Activated CD4-positive, alpha-beta T cell treated with anti-CD3 and anti-CD28 coated beads, Interleukin-2, amount 50 U/mL, for 4 hours (primary cell): ENCODE data around the gene SPANXA1.
"Not testable (repeated sequence)": the region's sequence is repeated elsewhere in the genome, so short reads cannot be mapped to it uniquely, and the experiment has no call there.

Experiments
- DNase-seq, 2 experiments: peaks; one replicate each; pipeline ENCODE4 v3.0.0-alpha.2; 2020

Gene SPANXA1

GRCh38 chrX:141584638-141585037 is at the start of gene SPANXA1:
TSS of gene SPANXA1 (minus strand) at chrX:141584738. CDS start at chrX:141584678, 60 bp downstream.
- DNase-seq = not testable (repeated sequence)

- DNase-seq = no peak
These were observed 47.6 kb upstream of the SPANXA1 start for GRCh38 chrX:141632124-141632523.

- DNase-seq = no peak
These were observed 34.8 kb upstream of the SPANXA1 start for GRCh38 chrX:141619336-141619735.

- no peak for DNase-seq
These were observed 24.6 kb upstream of the SPANXA1 start for GRCh38 chrX:141609111-141609510.

GRCh38 chrX:141589408-141589807 is 4.9 kb upstream of the SPANXA1 start, which contains the start of gene SPANXA2:
TSS of gene SPANXA2 (plus strand) at chrX:141589708. CDS start at chrX:141589768, 60 bp downstream.
- DNase-seq = not testable (repeated sequence)

- not testable (repeated sequence) for DNase-seq
These were observed 42.0 kb downstream of the SPANXA1 start for GRCh38 chrX:141542551-141542950.
